Breast epithelium (tissue), 4 donors: ENCODE measurements around the gene LIMCH1. TPM values are rescaled to one million over a fixed set of nuclear protein-coding genes. Genes with fewer than 3 reads are reported as not detected.

Experiments used
- DNase-seq, 2 donors: peaks; one replicate each; pipeline ENCODE4 v3.0.0-alpha.2; 2019; ENCODE audit warnings: low spot score in 2 of 2
- H3K27ac ChIP-seq, 2 donors: fragments of 200-600 bp; sonication (generic) in 1 of 2; one replicate each; pipeline ENCODE4 v1.5.1; 2016 to 2019; ENCODE audit warnings: mild to moderate bottlenecking in 1 of 2
- H3K27me3 ChIP-seq, 2 donors: fragments of 200-600 bp; sonication (generic) in 1 of 2; one replicate each; pipeline versions ENCODE4 v1.5.1 to v1.6.0; 2017 to 2019; ENCODE audit warnings: control low read depth in 1 of 2, mild to moderate bottlenecking in 1 of 2
- H3K36me3 ChIP-seq: fragments of 200-600 bp; one replicate; pipeline ENCODE4 v1.5.1; 2019
- H3K4me1 ChIP-seq, 2 donors: fragments of 200-600 bp; sonication (generic); one replicate each; pipeline ENCODE4 v1.5.1; 2016 to 2019; ENCODE audit warnings: control low read depth in 1 of 2
- H3K4me3 ChIP-seq, 3 donors: fragments of 200-600 bp; sonication (generic); 1 replicate in 2 of 3; 2 replicates in 1 of 3; pipeline ENCODE4 v1.5.1; 2016 to 2019; ENCODE audit warnings: mild to moderate bottlenecking in 3 of 3, moderate library complexity in 2 of 3
- H3K9me3 ChIP-seq, 2 donors: fragments of 200-600 bp; sonication (generic) in 1 of 2; one replicate each; pipeline ENCODE4 v1.5.1; 2016 to 2019; ENCODE audit warnings: control low read depth in 1 of 2
- CTCF ChIP-seq, 3 donors: fragments of 450-650 bp; IDR thresholded peaks; one replicate each; pipeline ENCODE4 v1.5.1; 2016 to 2017; ENCODE audit warnings: antibody characterized with exemption in 3 of 3, mild to moderate bottlenecking in 3 of 3, moderate library complexity in 3 of 3
- POLR2A ChIP-seq: fragments of 450-650 bp; IDR thresholded peaks from one replicate; pipeline ENCODE4 v1.6.1; 2016; ENCODE audit warnings: antibody characterized with exemption, mild to moderate bottlenecking, moderate library complexity
- POLR2AphosphoS5 ChIP-seq, 3 donors: sonication (generic); formaldehyde crosslinking; IDR thresholded peaks; one replicate each; pipeline ENCODE4 v1.6.1; 2017; ENCODE audit warnings: antibody characterized with exemption in 3 of 3
- intact Hi-C: fragments of 100-400 bp; cut with DNase I; formaldehyde crosslinking; loops from one replicate; pipeline ENCODE4 v1.15.1; 2023; ENCODE audit warnings: low total_unique reads
- total RNA-seq, 3 donors: library from RNA; depleted of rRNA; stranded (reverse); fragments of >200 nt; gene quantifications; one replicate each; pipeline ENCODE4 v1.1.0, GENCODE V29; 2016

Gene LIMCH1
- total RNA-seq, 3 donors from 2014 or later = 34.6 to 72.2 (median 71.8) TPM

- intact Hi-C loops = no loop called here
- H3K27me3 ChIP-seq = no peaks in the 10 kb centered on the region
- peak in 1 of 2 donors; percentile 34 for DNase-seq
- H3K27ac ChIP-seq = peak overlapping the region; percentile 40 to 43
- no peaks in the 10 kb centered on the region for H3K9me3 ChIP-seq
- H3K4me1 ChIP-seq = no peaks in the 10 kb centered on the region
- no peak overlapping the region for H3K4me3 ChIP-seq
- TF ChIP-seq CTCF (IDR thresholded peaks at IDR 0.05) = no peak
- TF ChIP-seq POLR2A = no peak
- no peak for TF ChIP-seq POLR2AphosphoS5 (IDR thresholded peaks at IDR 0.05)
- H3K36me3 ChIP-seq = no peaks in the 10 kb centered on the region
Observed at GRCh38 chr4:41590591-41590990, 52.6 kb downstream of the LIMCH1 start.

- no peak overlapping the region for H3K27ac ChIP-seq
- H3K4me3 ChIP-seq = no peak overlapping the region
- no peaks in the 10 kb centered on the region for H3K36me3 ChIP-seq
- H3K27me3 ChIP-seq = no peaks in the 10 kb centered on the region
- TF ChIP-seq POLR2A (no peak), POLR2AphosphoS5 (IDR thresholded peaks at IDR 0.05) (no peak), CTCF (IDR thresholded peaks at IDR 0.05) (no peak)
- no peaks in the 10 kb centered on the region for H3K9me3 ChIP-seq
- DNase-seq = no peak
- H3K4me1 ChIP-seq = no peaks in the 10 kb centered on the region
- intact Hi-C loops = no loop called here
Observed at GRCh38 chr4:41594432-41594831, 56.5 kb downstream of the LIMCH1 start.

GRCh38 chr4:41597494-41597893, 59.5 kb downstream of the LIMCH1 start:
- no peak for TF ChIP-seq POLR2AphosphoS5 (IDR thresholded peaks at IDR 0.05)
- H3K4me1 ChIP-seq = no peaks in the 10 kb centered on the region
- no peaks in the 10 kb centered on the region for H3K27me3 ChIP-seq
- DNase-seq = no peak
- H3K9me3 ChIP-seq = no peaks in the 10 kb centered on the region
- no peak overlapping the region for H3K27ac ChIP-seq
- no peak overlapping the region for H3K4me3 ChIP-seq
- intact Hi-C loops = no loop called here
- no peaks in the 10 kb centered on the region for H3K36me3 ChIP-seq

GRCh38 chr4:41598580-41598979, 60.6 kb downstream of the LIMCH1 start:
- intact Hi-C loops = no loop called here
- no peak overlapping the region for H3K4me3 ChIP-seq
- no peak for DNase-seq
- H3K27ac ChIP-seq = no peak overlapping the region
- H3K36me3 ChIP-seq = no peaks in the 10 kb centered on the region
- no peak for TF ChIP-seq POLR2A
- no peak for TF ChIP-seq POLR2AphosphoS5 (IDR thresholded peaks at IDR 0.05)
- no peak for TF ChIP-seq CTCF (IDR thresholded peaks at IDR 0.05)
- H3K4me1 ChIP-seq = no peaks in the 10 kb centered on the region
- H3K9me3 ChIP-seq = no peaks in the 10 kb centered on the region
- no peaks in the 10 kb centered on the region for H3K27me3 ChIP-seq

GRCh38 chr4:41599192-41599786, 61.3 kb downstream of the LIMCH1 start:
- Histone ChIP-seq H3K27ac (no peak overlapping the region), H3K4me1 (no peaks in the 10 kb centered on the region), H3K4me3 (no peak overlapping the region), H3K36me3 (no peaks in the 10 kb centered on the region), H3K9me3 (no peaks in the 10 kb centered on the region), H3K27me3 (no peaks in the 10 kb centered on the region)
- intact Hi-C loops = no loop called here
- no peak for DNase-seq
- TF ChIP-seq POLR2A (no peak), CTCF (IDR thresholded peaks at IDR 0.05) (no peak), POLR2AphosphoS5 (IDR thresholded peaks at IDR 0.05) (no peak)
